Activated CD4-positive, alpha-beta T cell treated with anti-CD3 and anti-CD28 coated beads, Interleukin-2, amount 10 ng/mL, durations not matched to agents 7 days and 5 days (primary cell): ENCODE measurements around the gene CFAP46. TPM values are rescaled to one million over a fixed set of nuclear protein-coding genes. Genes with fewer than 3 reads are reported as not detected.

ENCODE experiments used
- CTCF ChIA-PET: fragments of 350-600 bp; sonication (Branson Sonifier 250); formaldehyde crosslinking; loops from one replicate; lab custom pipeline; 2021; ENCODE audit warnings: antibody characterized with exemption; lab: Charles Lee
- POLR2A ChIA-PET: fragments of 350-600 bp; sonication (Branson Sonifier 250); formaldehyde crosslinking; loops from one replicate; lab custom pipeline; 2021; ENCODE audit warnings: antibody characterized with exemption; lab: Charles Lee
- DNase-seq: peaks from one replicate; pipeline ENCODE4 v3.0.0-alpha.2; 2020
- H3K27ac Mint-ChIP-seq: one replicate; pipeline ENCODE4 v1.8.0; 2021; ENCODE audit warnings: mild to moderate bottlenecking, moderate library complexity, mixed read lengths
- H3K27me3 Mint-ChIP-seq: one replicate; pipeline ENCODE4 v1.8.0; 2021; ENCODE audit warnings: mixed read lengths
- H3K36me3 Mint-ChIP-seq: one replicate; pipeline ENCODE4 v1.8.0; 2021; ENCODE audit warnings: low read depth, mixed read lengths
- H3K4me1 Mint-ChIP-seq: one replicate; pipeline ENCODE4 v1.8.0; 2021; ENCODE audit warnings: mixed read lengths
- H3K4me3 Mint-ChIP-seq: one replicate; pipeline ENCODE4 v1.8.0; 2021; ENCODE audit warnings: mild to moderate bottlenecking, moderate library complexity, mixed read lengths
- H3K9me3 Mint-ChIP-seq: one replicate; pipeline ENCODE4 v1.8.0; 2021; ENCODE audit warnings: mixed read lengths
- total RNA-seq, 2 experiments: library from RNA; stranded (reverse); gene quantifications; one replicate each; pipeline ENCODE4 v1.2.3, GENCODE V29; 2021

Gene CFAP46
- total RNA-seq, 2 experiments from 2014 or later, result not detected

- Mint-ChIP-seq H3K4me3 (no peak overlapping the region), H3K9me3 (no peaks in the 10 kb centered on the region), H3K36me3 (no peaks in the 10 kb centered on the region), H3K27ac (no peak overlapping the region), H3K4me1 (no peaks in the 10 kb centered on the region), H3K27me3 (no peaks in the 10 kb centered on the region)
- ChIA-PET POLR2A (no interaction called here), CTCF (no interaction called here)
- no peak for DNase-seq
Measured at GRCh38 chr10:132921086-132921485, 21.3 kb downstream of the CFAP46 start.

- POLR2A ChIA-PET, result no interaction called here
- no peaks in the 10 kb centered on the region for H3K4me1 Mint-ChIP-seq
- H3K4me3 Mint-ChIP-seq, result no peak overlapping the region
- no peaks in the 10 kb centered on the region for H3K36me3 Mint-ChIP-seq
- H3K27ac Mint-ChIP-seq, result no peak overlapping the region
- CTCF ChIA-PET, result no interaction called here
- no peaks in the 10 kb centered on the region for H3K9me3 Mint-ChIP-seq
- H3K27me3 Mint-ChIP-seq, result no peaks in the 10 kb centered on the region
- no peak for DNase-seq
Measured at GRCh38 chr10:132920101-132920925, 22.1 kb downstream of the CFAP46 start.

- CTCF ChIA-PET, result no interaction called here
- no peak overlapping the region for H3K27ac Mint-ChIP-seq
- POLR2A ChIA-PET, result no interaction called here
- H3K4me1 Mint-ChIP-seq, result no peaks in the 10 kb centered on the region
- H3K4me3 Mint-ChIP-seq, result no peak overlapping the region
- H3K36me3 Mint-ChIP-seq, result no peaks in the 10 kb centered on the region
- no peaks in the 10 kb centered on the region for H3K27me3 Mint-ChIP-seq
- no peak for DNase-seq
- no peaks in the 10 kb centered on the region for H3K9me3 Mint-ChIP-seq
Measured at GRCh38 chr10:132919374-132920100, 22.8 kb downstream of the CFAP46 start.

GRCh38 chr10:132918617-132919373 is 23.6 kb downstream of the CFAP46 start:
- no peaks in the 10 kb centered on the region for H3K36me3 Mint-ChIP-seq
- DNase-seq, result no peak
- ChIA-PET CTCF (no interaction called here), POLR2A (no interaction called here)
- H3K9me3 Mint-ChIP-seq, result no peaks in the 10 kb centered on the region
- no peaks in the 10 kb centered on the region for H3K4me1 Mint-ChIP-seq
- H3K4me3 Mint-ChIP-seq, result no peak overlapping the region
- no peak overlapping the region for H3K27ac Mint-ChIP-seq
- no peaks in the 10 kb centered on the region for H3K27me3 Mint-ChIP-seq

- ChIA-PET POLR2A (no interaction called here), CTCF (no interaction called here)
- no peaks in the 10 kb centered on the region for H3K36me3 Mint-ChIP-seq
- no peaks in the 10 kb centered on the region for H3K9me3 Mint-ChIP-seq
- H3K27me3 Mint-ChIP-seq, result no peaks in the 10 kb centered on the region
- H3K4me3 Mint-ChIP-seq, result no peak overlapping the region
- no peaks in the 10 kb centered on the region for H3K4me1 Mint-ChIP-seq
- no peak for DNase-seq
- H3K27ac Mint-ChIP-seq, result no peak overlapping the region
Measured at GRCh38 chr10:132918264-132918616, 24.1 kb downstream of the CFAP46 start.

- DNase-seq, result no peak
- no peaks in the 10 kb centered on the region for H3K27me3 Mint-ChIP-seq
- H3K9me3 Mint-ChIP-seq, result no peaks in the 10 kb centered on the region
- CTCF ChIA-PET, result no interaction called here
- no peaks in the 10 kb centered on the region for H3K4me1 Mint-ChIP-seq
- H3K27ac Mint-ChIP-seq, result no peak overlapping the region
- POLR2A ChIA-PET, result no interaction called here
- H3K36me3 Mint-ChIP-seq, result no peaks in the 10 kb centered on the region
- no peak overlapping the region for H3K4me3 Mint-ChIP-seq
Measured at GRCh38 chr10:132916956-132917666, 25.3 kb downstream of the CFAP46 start.

- DNase-seq, result no peak
- POLR2A ChIA-PET, result no interaction called here
- no peaks in the 10 kb centered on the region for H3K9me3 Mint-ChIP-seq
- no peaks in the 10 kb centered on the region for H3K27me3 Mint-ChIP-seq
- no peak overlapping the region for H3K4me3 Mint-ChIP-seq
- CTCF ChIA-PET, result no interaction called here
- no peaks in the 10 kb centered on the region for H3K4me1 Mint-ChIP-seq
- no peak overlapping the region for H3K27ac Mint-ChIP-seq
- H3K36me3 Mint-ChIP-seq, result no peaks in the 10 kb centered on the region
Measured at GRCh38 chr10:132916421-132916841, 25.9 kb downstream of the CFAP46 start.

- no peak overlapping the region for H3K27ac Mint-ChIP-seq
- no peaks in the 10 kb centered on the region for H3K9me3 Mint-ChIP-seq
- no peaks in the 10 kb centered on the region for H3K36me3 Mint-ChIP-seq
- no peak for DNase-seq
- no peaks in the 10 kb centered on the region for H3K4me1 Mint-ChIP-seq
- CTCF ChIA-PET, result interaction anchor here (0.8 kb wide), 1 partner anchor 44 kb away, joined by 4 read pairs; no protein-coding TSS in a partner anchor
- no peak overlapping the region for H3K4me3 Mint-ChIP-seq
- POLR2A ChIA-PET, result no interaction called here
- no peaks in the 10 kb centered on the region for H3K27me3 Mint-ChIP-seq
Measured at GRCh38 chr10:132915411-132915810, 27.0 kb downstream of the CFAP46 start.

- no peak overlapping the region for H3K27ac Mint-ChIP-seq
- no peaks in the 10 kb centered on the region for H3K27me3 Mint-ChIP-seq
- no peaks in the 10 kb centered on the region for H3K36me3 Mint-ChIP-seq
- CTCF ChIA-PET, result interaction anchor here (0.5 to 0.8 kb wide), 2 partner anchors 44 to 123 kb away, joined by 4 read pairs; no protein-coding TSS in a partner anchor
- POLR2A ChIA-PET, result no interaction called here
- H3K9me3 Mint-ChIP-seq, result no peaks in the 10 kb centered on the region
- H3K4me1 Mint-ChIP-seq, result no peaks in the 10 kb centered on the region
- no peak overlapping the region for H3K4me3 Mint-ChIP-seq
- DNase-seq, result no peak
Measured at GRCh38 chr10:132914732-132915131, 27.6 kb downstream of the CFAP46 start.

- DNase-seq, result no peak
- ChIA-PET POLR2A (no interaction called here), CTCF (no interaction called here)
- no peaks in the 10 kb centered on the region for H3K9me3 Mint-ChIP-seq
- no peak overlapping the region for H3K4me3 Mint-ChIP-seq
- no peaks in the 10 kb centered on the region for H3K27me3 Mint-ChIP-seq
- no peaks in the 10 kb centered on the region for H3K4me1 Mint-ChIP-seq
- no peaks in the 10 kb centered on the region for H3K36me3 Mint-ChIP-seq
- no peak overlapping the region for H3K27ac Mint-ChIP-seq
Measured at GRCh38 chr10:132913559-132914115, 28.7 kb downstream of the CFAP46 start.

- no peaks in the 10 kb centered on the region for H3K27me3 Mint-ChIP-seq
- H3K4me3 Mint-ChIP-seq, result no peak overlapping the region
- H3K36me3 Mint-ChIP-seq, result no peaks in the 10 kb centered on the region
- no peak overlapping the region for H3K27ac Mint-ChIP-seq
- no peak for DNase-seq
- no peaks in the 10 kb centered on the region for H3K9me3 Mint-ChIP-seq
- ChIA-PET CTCF (no interaction called here), POLR2A (no interaction called here)
- no peaks in the 10 kb centered on the region for H3K4me1 Mint-ChIP-seq
Measured at GRCh38 chr10:132912713-132913558, 29.4 kb downstream of the CFAP46 start.
